Measurements from ENCODE around the gene SIDT1.

The SIDT1 gene

DNA sequence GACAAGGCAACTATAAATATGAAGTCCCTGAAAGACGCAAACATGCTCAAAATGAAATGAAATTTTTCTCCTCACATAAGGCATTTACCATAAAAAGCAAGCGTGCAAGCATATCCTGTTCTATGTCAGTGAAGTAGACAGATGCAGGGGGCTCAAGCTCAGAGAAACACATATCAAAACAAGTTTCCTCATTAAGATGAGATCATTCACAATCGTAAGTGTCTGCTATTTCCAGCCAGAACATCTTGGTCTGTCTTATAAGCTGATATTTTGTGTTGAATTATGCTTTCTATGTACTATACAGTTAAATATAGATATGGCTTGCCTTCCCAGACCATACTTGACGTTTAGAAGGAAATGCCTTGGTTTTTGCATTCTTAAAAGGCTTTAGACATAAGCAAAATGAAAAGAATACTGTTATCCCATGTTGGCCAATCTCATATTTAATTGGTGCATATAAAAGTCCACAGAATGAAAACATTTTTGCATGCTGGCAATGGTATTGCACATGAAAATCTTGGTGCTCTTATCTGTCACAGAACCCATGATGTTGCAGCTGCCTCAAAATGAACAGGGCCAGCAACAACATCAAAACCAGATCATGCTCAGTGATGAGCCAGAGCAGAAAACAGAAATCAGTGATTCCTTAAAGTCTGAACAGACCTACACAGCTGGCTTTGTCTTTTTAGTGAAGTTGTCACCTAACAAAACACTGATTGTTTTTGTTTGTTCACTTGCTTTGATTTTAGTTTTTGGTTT is 65.4 kb downstream of the SIDT1 start:
- no peak for DNase-seq (ENCODE audit: low spot score)

DNA sequence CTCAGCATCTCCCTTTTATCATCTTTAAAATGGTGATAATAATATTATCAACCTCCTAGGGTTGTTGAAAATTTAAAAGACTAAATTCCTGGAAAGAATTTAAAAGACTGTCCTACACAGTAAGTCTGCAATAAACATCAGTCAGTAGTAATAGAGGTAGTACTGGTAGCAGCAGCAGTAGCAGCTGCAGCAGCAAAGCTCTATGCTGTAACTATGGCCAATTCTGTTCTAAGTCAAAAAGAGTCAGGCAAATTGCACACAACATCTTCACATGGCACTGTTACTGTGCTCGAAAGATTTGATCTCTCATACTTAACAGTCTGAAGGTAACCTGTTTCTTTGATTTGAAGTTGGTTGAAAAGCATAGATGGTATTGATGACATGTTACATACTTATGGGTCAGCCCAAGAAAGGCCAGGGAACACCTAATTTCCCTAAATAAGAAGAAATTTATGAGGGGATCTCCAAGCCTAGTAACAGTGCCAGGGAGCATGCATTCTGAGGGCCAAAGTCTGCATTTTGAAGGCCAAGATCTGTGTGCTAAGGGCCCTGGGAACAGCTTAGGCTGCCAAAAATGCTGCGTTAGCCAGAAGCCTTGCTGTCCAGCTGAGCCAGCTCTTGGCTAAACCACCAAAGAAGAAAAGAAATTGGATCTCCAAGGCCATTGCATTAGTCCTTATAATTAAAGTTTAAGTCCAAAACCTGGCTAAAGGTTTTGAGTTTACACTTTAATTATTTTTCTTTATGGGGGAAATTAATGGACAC is 68.2 kb downstream of the SIDT1 start:
- no peak for DNase-seq (ENCODE audit: low spot score)

DNA sequence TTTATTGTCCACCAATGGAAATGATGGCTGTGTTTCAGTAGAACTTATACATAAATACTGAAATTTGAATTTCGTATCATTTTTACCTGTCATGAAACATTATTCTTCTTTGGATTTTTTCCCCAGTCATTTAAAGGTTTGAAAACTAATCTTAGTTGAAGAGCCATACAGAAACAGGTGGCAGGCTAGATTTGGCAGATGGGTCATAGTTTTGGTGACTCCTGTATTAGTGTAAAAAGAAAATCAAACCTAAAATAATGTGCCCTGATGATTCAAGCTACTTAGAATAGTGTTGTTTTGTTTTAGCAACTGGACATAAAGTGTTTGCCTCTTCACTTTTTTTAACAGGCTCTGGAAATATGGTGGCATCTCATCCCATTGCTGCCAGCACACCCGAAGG is 68.9 kb downstream of the SIDT1 start:
- DNase-seq (ENCODE audit: low spot score): no peak

DNA sequence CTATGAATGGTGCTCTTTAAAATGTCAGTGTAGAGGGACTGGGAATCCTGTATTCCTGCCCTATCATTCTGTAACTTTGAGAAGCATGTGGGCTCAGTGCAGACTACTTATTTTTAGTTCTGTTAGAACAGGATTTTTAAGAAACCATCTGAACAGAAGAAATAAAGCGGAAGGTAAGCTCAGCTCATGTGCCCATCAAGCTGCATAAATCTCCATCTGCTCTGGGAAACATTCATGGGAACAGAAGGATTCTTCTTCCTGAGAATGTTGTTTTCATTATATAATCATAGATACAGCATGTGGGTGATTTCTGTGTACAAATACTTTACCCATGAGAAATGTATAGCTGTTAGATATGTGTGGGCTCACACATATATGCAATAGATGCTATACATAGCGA is 69.9 kb downstream of the SIDT1 start:
- no peak for DNase-seq (ENCODE audit: low spot score)

DNA sequence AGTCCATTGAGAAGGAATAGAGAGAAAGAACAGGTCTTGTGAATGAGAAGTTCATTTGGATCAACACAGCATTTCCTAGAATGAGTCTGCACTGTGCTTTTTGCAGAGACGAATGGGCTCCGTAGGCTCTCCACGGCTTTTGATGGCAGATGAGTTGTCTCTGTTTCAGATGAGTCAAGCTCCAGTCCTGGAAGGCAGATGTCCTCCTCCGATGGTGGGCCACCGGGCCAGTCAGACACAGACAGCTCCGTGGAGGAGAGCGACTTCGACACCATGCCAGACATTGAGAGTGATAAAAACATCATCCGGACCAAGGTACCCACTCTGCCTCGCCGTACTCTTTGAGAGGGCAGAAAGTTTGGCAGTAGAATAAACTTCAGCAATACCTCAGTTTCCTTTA is 70.5 kb downstream of the SIDT1 start:
- no peak for DNase-seq (ENCODE audit: low spot score)

DNA sequence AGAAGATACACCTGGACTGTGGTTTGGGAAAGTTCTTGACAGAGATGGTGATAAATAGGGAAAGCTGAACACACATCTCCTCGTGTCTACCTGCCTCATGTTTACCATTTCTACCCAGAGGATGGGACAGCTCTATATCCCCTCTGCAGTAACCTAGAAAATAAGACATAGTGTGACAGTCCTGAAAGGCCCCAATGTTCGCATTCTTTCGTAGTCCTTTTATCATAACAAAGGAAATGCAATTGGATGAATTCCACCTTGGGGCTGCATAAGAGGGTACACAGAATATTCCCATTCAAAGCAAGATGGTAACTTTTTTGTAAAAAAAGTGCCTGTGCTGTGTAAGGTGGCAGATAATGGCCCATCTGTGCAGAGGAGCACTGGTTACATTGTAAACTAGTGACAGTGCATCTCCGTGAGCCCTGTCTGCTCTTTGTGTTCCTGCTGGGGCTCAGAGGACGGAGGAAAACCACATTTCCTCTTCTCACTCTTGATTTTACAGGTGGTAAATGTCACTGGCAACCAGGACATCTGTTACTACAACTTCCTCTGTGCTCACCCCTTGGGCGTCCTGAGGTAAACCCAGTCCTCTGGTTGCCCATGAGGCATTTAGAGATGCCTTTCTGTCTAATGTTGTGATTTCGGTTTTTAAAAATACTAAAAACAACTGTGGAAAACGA is 74.3 kb downstream of the SIDT1 start:
- peak; percentile 46 for DNase-seq (ENCODE audit: low spot score)

DNA sequence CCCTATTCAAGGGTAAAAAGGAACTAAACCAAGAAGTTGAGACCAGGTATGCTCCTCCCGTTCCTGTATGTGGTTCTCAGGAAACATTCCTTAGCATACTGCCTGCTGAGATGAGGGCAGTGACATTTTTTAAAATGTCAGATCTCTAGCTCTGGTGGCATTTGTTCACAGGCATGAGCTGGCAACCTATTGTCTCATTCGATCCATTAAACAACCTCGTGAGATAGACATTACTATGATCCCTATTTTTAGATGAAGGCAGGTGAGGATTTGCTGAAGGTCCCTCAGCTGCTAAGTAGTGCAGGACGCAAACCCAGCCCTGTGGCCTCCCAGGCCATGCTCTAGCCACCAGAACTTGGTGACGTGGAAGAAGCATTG is 74.9 kb downstream of the SIDT1 start:
- no peak for DNase-seq (ENCODE audit: low spot score)

DNA sequence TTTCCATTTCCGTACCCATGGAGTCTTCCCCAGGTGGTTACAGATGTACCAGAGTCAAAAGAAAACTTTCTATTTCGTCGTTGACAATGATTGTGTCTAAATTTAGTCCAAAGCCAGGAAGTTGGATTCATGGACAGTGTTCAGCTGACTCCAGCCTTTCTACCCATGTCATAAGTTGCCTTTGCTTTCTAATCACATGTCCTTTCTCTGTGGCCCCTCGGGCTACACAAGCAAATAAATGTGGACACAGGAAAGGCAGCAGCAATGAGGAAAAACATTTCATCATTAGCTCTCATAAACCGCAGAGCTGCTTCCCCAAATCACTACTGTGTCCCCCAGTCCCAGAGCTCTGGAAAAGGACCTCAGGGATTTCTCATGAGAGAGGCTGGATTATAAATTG is 82.0 kb downstream of the SIDT1 start:
- no peak for DNase-seq (ENCODE audit: low spot score)

DNA sequence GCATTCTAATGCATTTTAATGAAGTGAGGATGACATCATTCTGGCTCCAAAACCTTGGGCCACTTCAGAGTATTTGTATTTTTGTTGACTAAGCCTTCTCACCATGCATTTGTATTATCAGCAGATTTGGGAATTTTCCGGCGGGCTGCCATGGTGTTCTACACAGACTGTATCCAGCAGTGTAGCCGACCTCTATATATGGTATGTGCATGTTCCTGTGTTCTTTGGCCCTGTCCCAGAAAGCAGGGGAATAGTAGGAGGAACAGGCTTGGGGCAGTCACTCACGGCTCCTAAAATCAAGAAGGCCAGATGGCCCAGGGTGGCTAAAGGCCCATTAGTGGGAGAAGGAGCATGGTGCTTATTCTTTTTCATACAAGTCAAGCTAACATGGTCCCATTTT is 83.6 kb downstream of the SIDT1 start:
- DNase-seq (ENCODE audit: low spot score): no peak

DNA sequence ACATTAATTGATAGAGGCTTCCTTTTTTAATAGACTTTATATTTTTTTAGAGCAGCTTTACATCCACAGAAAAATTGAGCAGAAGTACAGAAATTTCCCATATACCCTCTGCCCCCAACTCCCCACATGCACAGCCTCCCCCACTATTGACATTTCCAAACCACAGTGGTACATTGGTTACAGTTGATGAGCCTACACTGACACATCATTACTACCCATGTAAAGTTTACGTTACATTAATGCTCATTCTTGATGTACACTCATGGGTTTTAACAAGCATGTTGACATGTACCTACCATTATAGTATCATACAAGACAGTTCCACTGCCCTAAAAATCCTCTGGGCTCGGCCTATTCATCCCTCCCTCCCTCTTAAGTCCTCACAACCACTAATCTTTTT is 85.4 kb downstream of the SIDT1 start:
- no peak for DNase-seq (ENCODE audit: low spot score)

DNA sequence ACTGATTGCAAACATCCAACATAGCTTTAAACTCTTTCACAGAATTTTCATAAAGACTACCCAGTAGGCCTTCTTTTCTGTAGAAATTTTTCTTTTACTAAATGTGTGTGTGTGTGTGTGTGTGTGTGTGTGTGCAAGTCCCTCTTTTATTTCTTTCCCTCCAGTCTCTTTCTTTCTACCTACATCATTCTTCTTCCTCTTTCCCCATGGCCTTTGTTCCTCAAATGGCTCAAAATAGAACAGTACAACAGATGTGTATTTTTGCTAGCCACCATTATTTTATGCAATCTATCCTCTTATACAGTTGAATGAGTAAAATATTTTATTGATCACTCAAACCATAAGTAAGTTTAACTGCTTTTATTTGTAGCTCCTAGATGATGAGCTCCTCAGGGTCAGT is 87.7 kb downstream of the SIDT1 start:
- no peak for DNase-seq (ENCODE audit: low spot score)

DNA sequence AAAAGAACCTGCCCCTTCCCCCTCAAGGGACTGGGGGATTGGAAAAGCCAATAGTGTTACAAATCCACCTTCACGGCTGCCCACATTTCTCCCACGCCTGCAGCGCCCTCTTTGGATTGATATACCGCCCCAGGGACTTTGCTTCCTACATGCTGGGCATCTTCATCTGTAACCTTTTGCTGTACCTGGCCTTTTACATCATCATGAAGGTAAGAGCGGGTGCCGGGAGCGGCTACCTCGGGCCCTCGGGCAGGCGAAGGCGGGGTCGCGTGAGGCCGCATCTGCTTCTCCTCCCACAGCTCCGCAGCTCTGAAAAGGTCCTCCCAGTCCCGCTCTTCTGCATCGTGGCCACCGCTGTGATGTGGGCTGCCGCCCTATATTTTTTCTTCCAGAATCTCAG is 91.0 kb downstream of the SIDT1 start:
- DNase-seq (ENCODE audit: low spot score): no peak

DNA sequence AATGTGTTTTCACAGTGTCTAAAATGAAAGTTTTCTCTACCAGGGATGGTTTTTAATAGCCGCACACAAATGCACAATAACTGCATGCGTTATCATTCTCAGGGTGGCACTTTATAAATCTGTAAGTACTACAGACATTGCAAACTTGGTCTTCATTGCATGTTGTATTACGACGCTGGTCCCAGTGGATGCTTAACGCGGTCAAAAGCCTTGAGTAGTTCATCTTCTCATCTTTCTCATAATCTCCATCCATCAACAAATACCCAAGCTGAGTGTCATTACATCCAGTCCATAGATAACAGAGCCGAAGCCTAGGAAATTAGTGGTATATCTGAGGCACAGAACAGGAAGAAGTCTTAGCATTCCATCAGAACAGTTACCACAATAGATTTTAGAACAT is 91.5 kb downstream of the SIDT1 start:
- DNase-seq (ENCODE audit: low spot score): no peak

DNA sequence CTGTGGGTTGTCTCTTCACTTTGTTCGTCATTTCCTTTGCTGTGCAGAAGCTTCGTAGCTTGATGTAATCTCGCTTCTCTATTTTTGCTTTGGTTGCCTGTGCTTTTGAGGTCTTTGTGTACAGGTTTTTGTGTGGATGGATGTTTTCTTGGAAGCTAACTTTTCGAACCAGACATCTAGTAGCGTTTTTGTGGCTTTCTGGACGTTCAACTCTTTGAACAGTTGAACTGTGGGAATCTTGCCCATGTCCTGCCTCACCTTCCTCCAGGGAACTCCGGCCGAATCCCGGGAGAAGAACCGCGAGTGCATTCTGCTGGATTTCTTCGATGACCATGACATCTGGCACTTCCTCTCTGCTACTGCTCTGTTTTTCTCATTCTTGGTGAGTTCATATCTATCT is 93.5 kb downstream of the SIDT1 start:
- no peak for DNase-seq (ENCODE audit: low spot score)

DNA sequence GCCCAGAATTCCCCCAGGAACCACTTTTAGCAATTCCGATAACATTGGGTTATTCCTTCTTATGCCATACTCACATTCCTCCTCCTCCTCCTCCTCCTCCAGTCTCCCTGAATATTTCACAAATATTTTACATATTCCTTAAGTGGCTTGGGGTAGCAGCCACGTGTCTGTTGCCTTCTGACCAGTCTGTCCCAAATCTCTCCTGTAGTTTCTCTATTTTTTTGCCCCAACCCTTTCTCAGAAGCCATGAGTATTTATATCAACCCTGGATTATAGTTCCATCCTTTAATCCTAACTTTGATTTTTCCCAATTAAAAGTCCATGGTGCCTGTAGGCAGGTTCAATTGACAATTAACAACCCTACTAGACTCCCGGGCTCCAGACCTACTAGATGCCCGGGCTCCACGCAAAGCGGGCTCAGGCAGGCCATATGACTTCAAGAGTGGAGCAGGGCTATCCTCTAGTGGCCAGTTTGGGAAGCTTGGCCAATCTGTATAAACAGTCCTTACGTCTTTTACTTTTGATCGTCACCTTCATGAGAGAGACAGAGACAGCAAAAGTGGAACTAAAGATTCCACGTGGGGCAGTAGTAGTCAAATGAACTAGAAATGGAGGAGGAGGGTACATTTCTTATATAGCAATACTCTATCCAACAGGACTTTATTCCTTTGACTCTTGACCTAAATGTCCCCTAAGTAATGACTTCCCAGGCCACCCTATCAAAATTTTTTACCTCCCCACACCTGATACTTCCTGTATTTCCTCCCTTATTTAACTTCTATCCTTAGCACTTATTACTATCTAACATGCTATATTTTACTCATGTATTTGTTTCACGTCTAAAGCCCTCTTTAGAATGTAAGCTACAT is 94.4 kb downstream of the SIDT1 start:
- no peak for DNase-seq (ENCODE audit: low spot score)

DNA sequence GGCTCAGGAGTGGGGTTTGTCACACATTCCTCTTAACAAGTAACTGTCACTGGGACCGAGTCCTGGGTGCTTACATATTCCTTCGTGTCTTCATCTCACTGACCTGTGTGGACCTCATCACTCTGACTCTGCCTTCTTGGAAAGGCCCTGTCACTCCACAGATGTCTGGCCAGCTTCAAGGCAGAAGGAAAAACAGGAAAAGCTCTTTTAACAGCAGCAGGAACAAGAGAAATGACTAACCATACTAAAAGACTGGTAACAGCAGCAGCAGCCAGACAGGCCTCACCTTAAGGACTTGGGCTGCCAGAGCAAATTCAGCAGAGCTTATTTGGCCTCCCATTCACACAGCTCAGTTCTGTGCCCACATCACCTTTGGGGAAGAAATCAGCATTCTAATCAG is 96.0 kb downstream of the SIDT1 start:
- DNase-seq (ENCODE audit: low spot score): no peak

DNA sequence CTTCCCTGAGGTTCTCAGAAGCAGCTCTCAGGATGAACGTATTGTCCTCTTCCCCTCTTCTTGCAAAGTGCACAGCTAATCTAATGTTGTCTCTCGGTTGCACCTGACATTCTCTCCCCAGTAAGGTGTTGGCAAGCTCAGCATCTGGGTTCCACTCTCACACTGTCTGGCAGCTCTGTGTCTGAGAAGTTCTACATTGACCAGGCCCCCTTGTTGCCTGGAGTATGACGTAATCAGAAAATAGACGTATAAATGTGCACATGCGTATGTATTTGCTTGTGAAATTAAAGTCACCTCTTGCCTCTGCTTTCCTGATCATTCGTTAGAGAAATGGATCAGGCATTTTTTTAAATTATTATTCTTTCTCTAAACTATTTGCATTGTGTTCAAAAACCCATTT is 96.4 kb downstream of the SIDT1 start:
- DNase-seq (ENCODE audit: low spot score): no peak

DNA sequence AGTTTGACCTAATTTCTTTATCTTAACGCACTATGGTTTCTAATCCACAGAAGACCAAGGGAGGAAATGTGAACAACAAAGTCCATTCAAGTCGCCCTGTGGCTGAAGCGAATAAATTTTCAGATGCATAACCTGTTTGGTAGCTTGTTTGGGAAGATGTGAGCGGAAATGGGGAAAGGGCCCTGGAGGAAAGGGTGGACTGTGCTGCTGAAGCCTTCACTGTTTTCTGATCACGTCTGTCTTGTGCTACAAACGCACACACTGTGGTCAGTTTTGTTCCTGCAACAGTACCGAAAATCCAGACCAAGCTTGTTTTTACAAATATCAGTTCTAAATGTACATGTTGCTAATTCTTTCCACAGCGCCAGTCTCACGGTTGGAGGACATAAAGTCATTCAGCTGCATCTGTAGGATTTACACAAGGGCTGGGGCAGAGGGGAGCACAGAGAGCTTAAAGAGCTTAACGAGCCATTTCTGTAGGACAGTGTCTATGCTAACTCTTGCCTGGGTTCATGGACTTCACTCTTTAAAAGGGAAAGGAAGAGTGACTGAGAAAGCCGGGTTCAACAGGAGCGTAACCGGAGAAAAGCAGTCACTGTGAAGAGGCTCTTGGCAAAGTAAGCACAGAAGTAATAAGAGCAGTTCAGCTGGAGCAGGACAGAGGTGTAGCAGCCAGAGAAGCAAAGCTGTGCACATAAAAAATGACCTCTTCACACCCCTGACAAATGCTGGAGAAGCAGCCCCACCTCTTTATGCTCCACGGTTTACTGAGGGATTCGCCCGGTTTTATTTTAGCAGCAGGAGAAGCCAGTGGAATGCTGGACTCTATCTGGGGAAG is 97.4 kb downstream of the SIDT1 start:
- no peak for DNase-seq (ENCODE audit: low spot score)

DNA sequence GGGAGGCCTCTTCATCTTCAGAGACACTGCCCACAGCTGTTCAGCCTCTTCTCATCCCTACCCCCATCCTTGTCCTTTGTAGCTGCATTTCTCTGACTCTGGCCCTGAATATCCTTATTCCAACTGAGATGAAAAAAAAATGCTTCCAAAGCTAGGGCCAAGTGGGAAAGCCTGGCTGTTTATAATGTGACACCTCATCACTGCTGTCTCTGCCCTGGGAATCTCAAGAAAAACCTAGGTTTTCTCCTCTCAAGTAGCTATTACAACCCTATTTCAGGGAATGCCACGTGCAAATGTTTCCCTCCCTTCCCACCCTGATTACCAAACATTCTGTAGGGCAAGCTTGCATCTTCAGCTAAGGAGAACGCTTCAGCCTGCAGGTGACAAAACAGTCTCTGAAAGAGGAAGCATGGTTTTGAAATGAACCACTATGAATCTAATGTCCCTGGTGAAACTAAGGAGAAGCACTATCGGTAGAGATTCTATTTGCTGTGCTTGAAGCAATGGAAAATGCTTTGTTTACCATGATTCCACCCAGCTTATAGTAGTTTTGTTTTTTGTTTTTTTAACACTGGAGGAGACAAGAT is 98.7 kb downstream of the SIDT1 start:
- DNase-seq (ENCODE audit: low spot score): no peak

DNA sequence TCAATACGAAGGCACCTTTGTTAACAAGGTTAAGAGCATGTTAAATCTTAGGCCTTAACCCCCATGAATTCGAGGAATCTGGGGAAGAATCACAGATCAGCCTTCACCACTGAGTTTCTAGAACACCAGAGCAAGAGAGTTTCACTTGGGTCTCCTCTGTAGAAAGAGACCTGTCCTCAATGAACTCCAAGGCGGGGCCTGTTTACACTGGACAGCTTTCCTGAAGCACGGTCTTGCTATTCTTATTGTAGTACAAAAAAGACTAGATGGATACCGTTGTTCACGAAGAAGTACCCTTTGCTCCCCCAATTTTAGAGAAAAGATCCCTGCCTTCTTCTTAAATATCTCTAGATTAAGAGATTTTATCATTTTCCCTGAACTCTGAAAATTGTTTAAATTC is 99.2 kb downstream of the SIDT1 start:
- no peak for DNase-seq (ENCODE audit: low spot score)
